CD4-positive, CD25-positive, alpha-beta regulatory T cell (primary cell): ENCODE measurements around the gene OSBPL3. TPM values are rescaled to one million over a fixed set of nuclear protein-coding genes. Genes with fewer than 3 reads are reported as not detected.

Experiments used
- ATAC-seq, 2 donors: fragments of 150-1000 bp; cut with Tn5 transposase; one replicate each; pipeline ENCODE4 v1.10.0; 2021; ENCODE audit warnings: low read depth in 2 of 2, moderate number of reproducible peaks in 2 of 2, moderate library complexity in 1 of 2
- DNase-seq, 3 donors: peaks; one replicate each; pipeline versions ENCODE4 v3.0.0 to v3.0.0-alpha.2; 2012 to 2022; ENCODE audit warnings: mixed read lengths in 1 of 3
- H3K27ac ChIP-seq: one replicate; pipeline ENCODE4 v1.7.0; 2013; ENCODE audit warnings: mild to moderate bottlenecking, low read length; ENCODE audit not compliant: insufficient read depth, poor library complexity, severe bottlenecking
- H3K27me3 ChIP-seq: one replicate; pipeline ENCODE4 v1.7.0; 2013; ENCODE audit warnings: low read length; ENCODE audit not compliant: control insufficient read depth, insufficient read depth
- H3K36me3 ChIP-seq: one replicate; pipeline ENCODE4 v1.7.0; 2013; ENCODE audit warnings: mild to moderate bottlenecking, low read length, moderate library complexity; ENCODE audit not compliant: control insufficient read depth, insufficient read depth
- H3K4me1 ChIP-seq: 2 replicates; pipeline ENCODE4 v1.7.0; 2013; ENCODE audit warnings: mild to moderate bottlenecking, low read length; ENCODE audit not compliant: insufficient read depth, control insufficient read depth, poor library complexity, severe bottlenecking
- H3K4me3 ChIP-seq: one replicate; pipeline ENCODE4 v1.7.0; 2013; ENCODE audit warnings: low read depth, mild to moderate bottlenecking, low read length, moderate library complexity
- H3K9me3 ChIP-seq, 2 experiments: 1 replicate in 1 of 2; 2 replicates in 1 of 2; pipeline ENCODE4 v1.7.0; 2013; ENCODE audit warnings: low read length in 2 of 2, mild to moderate bottlenecking in 1 of 2, moderate library complexity in 1 of 2; ENCODE audit not compliant: control insufficient read depth in 2 of 2
- H3K27ac Mint-ChIP-seq, 3 donors: one replicate each; pipeline ENCODE4 v1.8.0; 2020 to 2022; ENCODE audit warnings: mild to moderate bottlenecking in 3 of 3, mixed read lengths in 3 of 3, moderate library complexity in 2 of 3
- H3K27me3 Mint-ChIP-seq: one replicate; pipeline ENCODE4 v1.8.0; 2022; ENCODE audit warnings: mild to moderate bottlenecking, mixed read lengths
- H3K36me3 Mint-ChIP-seq: one replicate; pipeline ENCODE4 v1.8.0; 2020; ENCODE audit warnings: mixed read lengths
- H3K4me1 Mint-ChIP-seq, 4 donors: one replicate each; pipeline ENCODE4 v1.8.0; 2020 to 2022; ENCODE audit warnings: mixed read lengths in 4 of 4, mild to moderate bottlenecking in 1 of 4
- H3K4me3 Mint-ChIP-seq, 4 donors: one replicate each; pipeline ENCODE4 v1.8.0; 2020 to 2022; ENCODE audit warnings: mild to moderate bottlenecking in 4 of 4, mixed read lengths in 4 of 4, moderate library complexity in 3 of 4
- H3K9me3 Mint-ChIP-seq, 7 donors: one replicate each; pipeline ENCODE4 v1.8.0; 2020 to 2022; ENCODE audit warnings: mixed read lengths in 7 of 7, mild to moderate bottlenecking in 3 of 7, moderate library complexity in 2 of 7
- polyA plus RNA-seq, 4 donors: library from polyadenylated mRNA; unstranded; fragments of 300-500 nt; fragmentation: Illumina TruSeq; gene quantifications; one replicate each; pipeline ENCODE4 v1.2.3, GENCODE V29; 2021
- total RNA-seq: library from RNA; stranded (reverse); gene quantifications from one replicate; pipeline ENCODE4 v1.2.3, GENCODE V29; 2022

Gene OSBPL3
- total and polyA plus RNA-seq, 5 donors from 2014 or later = 9.1 to 43.0 (median 14.3) TPM

- H3K36me3 ChIP-seq = peaks cover 23% of the 10 kb centered on the region
- Mint-ChIP-seq H3K27me3 (no peaks in the 10 kb centered on the region), H3K36me3 (peaks cover 32% of the 10 kb centered on the region), H3K27ac (no peak overlapping the region), H3K4me3 (no peak overlapping the region), H3K9me3 (no peaks in the 10 kb centered on the region), H3K4me1 (peaks cover 26 to 44% (median 34%) of the 10 kb centered on the region in 4 donors)
- H3K9me3 ChIP-seq = no peaks in the 10 kb centered on the region
- no peak for DNase-seq
- no peaks in the 10 kb centered on the region for H3K27me3 ChIP-seq
- ATAC-seq = no peak
- no peak overlapping the region for H3K27ac ChIP-seq
- H3K4me1 ChIP-seq = peaks cover 26% of the 10 kb centered on the region
- H3K4me3 ChIP-seq = no peak overlapping the region
Measured at GRCh38 chr7:24831240-24831639, 148.7 kb downstream of the OSBPL3 start.

- peaks cover 32% of the 10 kb centered on the region for H3K36me3 Mint-ChIP-seq
- Histone ChIP-seq H3K4me3 (no peak overlapping the region), H3K27ac (no peak overlapping the region), H3K4me1 (peaks cover 26% of the 10 kb centered on the region), H3K27me3 (no peaks in the 10 kb centered on the region), H3K9me3 (no peaks in the 10 kb centered on the region), H3K36me3 (peaks cover 23% of the 10 kb centered on the region)
- H3K9me3 Mint-ChIP-seq = no peaks in the 10 kb centered on the region
- peak overlapping the region in 2 of 3 donors; percentile 17 to 38 for H3K27ac Mint-ChIP-seq
- no peak overlapping the region for H3K4me3 Mint-ChIP-seq
- no peak for DNase-seq
- ATAC-seq = no peak
- H3K4me1 Mint-ChIP-seq = peaks cover 28 to 44% (median 35%) of the 10 kb centered on the region in 4 donors
- H3K27me3 Mint-ChIP-seq = no peaks in the 10 kb centered on the region
Measured at GRCh38 chr7:24830440-24831050, 149.4 kb downstream of the OSBPL3 start.

GRCh38 chr7:24829787-24830186 is 150.2 kb downstream of the OSBPL3 start:
- Mint-ChIP-seq H3K27ac (no peak overlapping the region), H3K4me3 (no peak overlapping the region), H3K4me1 (peaks cover 30 to 46% (median 38%) of the 10 kb centered on the region in 4 donors), H3K27me3 (no peaks in the 10 kb centered on the region), H3K36me3 (peaks cover 33% of the 10 kb centered on the region), H3K9me3 (no peaks in the 10 kb centered on the region)
- H3K27ac ChIP-seq = no peak overlapping the region
- H3K9me3 ChIP-seq = no peaks in the 10 kb centered on the region
- no peaks in the 10 kb centered on the region for H3K27me3 ChIP-seq
- H3K4me3 ChIP-seq = no peak overlapping the region
- ATAC-seq (no peak), DNase-seq (peak in 1 of 3 donors; percentile 18)
- H3K4me1 ChIP-seq = peaks cover 31% of the 10 kb centered on the region
- H3K36me3 ChIP-seq = peaks cover 23% of the 10 kb centered on the region

GRCh38 chr7:24828891-24829661 is 150.9 kb downstream of the OSBPL3 start:
- Mint-ChIP-seq H3K27me3 (no peaks in the 10 kb centered on the region), H3K4me1 (peaks cover 34 to 53% (median 40%) of the 10 kb centered on the region in 4 donors), H3K9me3 (no peaks in the 10 kb centered on the region), H3K4me3 (peak overlapping the region in 1 of 4 donors; percentile 49), H3K36me3 (peaks cover 37% of the 10 kb centered on the region), H3K27ac (peak overlapping the region in 2 of 3 donors; percentile 5 to 60)
- DNase-seq = no peak
- Histone ChIP-seq H3K36me3 (peaks cover 18% of the 10 kb centered on the region), H3K4me3 (no peak overlapping the region), H3K4me1 (peaks cover 37% of the 10 kb centered on the region), H3K27ac (peak overlapping the region; percentile 9), H3K9me3 (no peaks in the 10 kb centered on the region), H3K27me3 (no peaks in the 10 kb centered on the region)
- ATAC-seq = no peak

- Histone ChIP-seq H3K4me3 (no peak overlapping the region), H3K9me3 (no peaks in the 10 kb centered on the region), H3K27me3 (no peaks in the 10 kb centered on the region), H3K4me1 (peaks cover 37% of the 10 kb centered on the region), H3K27ac (peak overlapping the region; percentile 61), H3K36me3 (peaks cover 14% of the 10 kb centered on the region)
- no peak for DNase-seq
- peak overlapping the region in 2 of 4 donors; percentile 78 to 82 for H3K4me3 Mint-ChIP-seq
- no peaks in the 10 kb centered on the region for H3K27me3 Mint-ChIP-seq
- no peaks in the 10 kb centered on the region for H3K9me3 Mint-ChIP-seq
- ATAC-seq = no peak
- peak overlapping the region; percentile 94 to 98 (median 96) for H3K27ac Mint-ChIP-seq
- H3K4me1 Mint-ChIP-seq = peaks cover 36 to 59% (median 46%) of the 10 kb centered on the region in 4 donors
- H3K36me3 Mint-ChIP-seq = peaks cover 24% of the 10 kb centered on the region
Measured at GRCh38 chr7:24827589-24827988, 152.4 kb downstream of the OSBPL3 start.

GRCh38 chr7:24827027-24827426 is 153.0 kb downstream of the OSBPL3 start:
- Histone ChIP-seq H3K27me3 (no peaks in the 10 kb centered on the region), H3K27ac (peak overlapping the region; percentile 61), H3K4me3 (peak overlapping the region; percentile 65), H3K9me3 (no peaks in the 10 kb centered on the region), H3K4me1 (peaks cover 43% of the 10 kb centered on the region), H3K36me3 (peaks cover 14% of the 10 kb centered on the region)
- Mint-ChIP-seq H3K9me3 (no peaks in the 10 kb centered on the region), H3K27me3 (no peaks in the 10 kb centered on the region), H3K27ac (peak overlapping the region; percentile 94 to 98 (median 96)), H3K36me3 (peaks cover 24% of the 10 kb centered on the region), H3K4me3 (peak overlapping the region in 3 of 4 donors; percentile 74 to 82 (median 78)), H3K4me1 (peaks cover 37 to 64% (median 45%) of the 10 kb centered on the region in 4 donors)
- DNase-seq (peak in 1 of 3 donors; percentile 63), ATAC-seq (no peak)

- no peaks in the 10 kb centered on the region for H3K27me3 ChIP-seq
- H3K4me3 ChIP-seq = peak overlapping the region; percentile 65
- DNase-seq (peak in 2 of 3 donors; percentile 52 to 88), ATAC-seq (peak; percentile 83)
- peaks cover 47% of the 10 kb centered on the region for H3K4me1 ChIP-seq
- no peaks in the 10 kb centered on the region for H3K9me3 ChIP-seq
- no peaks in the 10 kb centered on the region for H3K27me3 Mint-ChIP-seq
- H3K36me3 Mint-ChIP-seq = peaks cover 24% of the 10 kb centered on the region
- no peaks in the 10 kb centered on the region for H3K9me3 Mint-ChIP-seq
- peak overlapping the region; percentile 94 to 98 (median 96) for H3K27ac Mint-ChIP-seq
- H3K4me3 Mint-ChIP-seq = peak overlapping the region; percentile 74 to 82 (median 80)
- peaks cover 38 to 67% (median 48%) of the 10 kb centered on the region in 4 donors for H3K4me1 Mint-ChIP-seq
- peak overlapping the region; percentile 61 for H3K27ac ChIP-seq
- peaks cover 14% of the 10 kb centered on the region for H3K36me3 ChIP-seq
Measured at GRCh38 chr7:24826662-24827020, 153.3 kb downstream of the OSBPL3 start.
